Activated naive CD8-positive, alpha-beta T cell treated with anti-CD3 and anti-CD28 coated beads, Interleukin-2, amount 50 U/mL, for 16 hours (primary cell): ENCODE data around the gene DXO.

ENCODE experiments used
- DNase-seq: peaks from one replicate; pipeline ENCODE4 v3.0.0-alpha.2; 2020; ENCODE audit warnings: low read depth, low spot score

Gene DXO

DNA sequence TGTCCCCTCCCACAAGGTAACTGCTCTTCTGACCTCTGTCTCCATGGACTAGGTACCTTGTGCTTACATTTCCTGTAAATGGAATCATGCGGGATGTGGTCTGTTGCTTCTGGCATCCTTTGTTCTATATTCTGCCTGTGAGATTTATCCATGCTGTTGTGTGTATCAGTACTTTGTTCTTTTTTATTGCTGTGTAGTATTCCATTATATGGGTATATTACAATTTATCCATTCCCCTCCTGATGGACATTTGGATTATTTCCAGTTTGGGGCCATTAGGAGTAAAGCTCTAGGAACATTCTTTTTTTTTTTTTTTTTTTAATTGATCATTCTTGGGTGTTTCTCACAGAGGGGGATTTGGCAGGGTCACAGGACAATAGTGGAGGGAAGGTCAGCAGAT lies 41.0 kb downstream of the DXO start:
- DNase-seq: no peak

DNA sequence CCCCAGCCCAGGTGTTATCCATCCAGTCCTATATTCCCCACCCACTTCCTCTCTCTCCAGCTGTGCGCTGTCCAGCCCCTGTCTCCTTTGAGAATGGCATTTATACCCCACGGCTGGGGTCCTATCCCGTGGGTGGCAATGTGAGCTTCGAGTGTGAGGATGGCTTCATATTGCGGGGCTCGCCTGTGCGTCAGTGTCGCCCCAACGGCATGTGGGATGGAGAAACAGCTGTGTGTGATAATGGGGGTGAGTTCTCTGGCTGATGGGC lies 43.3 kb downstream of the DXO start:
- no peak for DNase-seq

DNA sequence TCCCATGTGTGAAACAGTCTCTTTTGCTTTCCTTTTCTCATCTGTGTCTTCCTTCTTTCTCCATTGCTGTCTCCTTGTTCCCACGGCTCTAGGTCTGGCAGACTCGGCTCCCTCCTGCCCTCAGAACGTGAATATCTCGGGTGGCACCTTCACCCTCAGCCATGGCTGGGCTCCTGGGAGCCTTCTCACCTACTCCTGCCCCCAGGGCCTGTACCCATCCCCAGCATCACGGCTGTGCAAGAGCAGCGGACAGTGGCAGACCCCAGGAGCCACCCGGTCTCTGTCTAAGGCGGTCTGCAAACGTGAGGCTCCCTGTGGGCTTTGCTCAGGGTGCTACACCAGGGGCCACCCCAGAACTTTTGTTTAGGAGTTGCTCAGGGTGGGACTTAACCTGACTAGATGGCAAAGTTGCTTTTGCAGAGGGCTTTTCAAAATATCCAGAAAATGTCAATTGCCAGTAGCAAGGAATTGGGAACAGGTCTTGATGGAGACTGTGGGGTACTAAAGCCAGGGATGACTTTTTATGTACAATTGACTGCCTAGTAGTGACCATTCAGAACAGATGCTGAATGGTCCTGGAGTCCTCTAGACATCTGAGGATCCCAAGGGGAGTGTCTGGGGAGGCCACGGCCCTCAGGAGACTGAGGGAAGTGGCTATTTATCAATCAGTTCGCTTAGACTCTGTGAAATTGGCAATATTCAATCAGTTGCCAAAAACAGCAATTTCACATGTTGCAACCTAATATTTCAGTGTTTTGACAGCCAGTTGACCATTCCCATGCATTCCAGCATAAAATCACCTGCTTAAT lies 43.9 kb downstream of the DXO start:
- DNase-seq: no peak

DNA sequence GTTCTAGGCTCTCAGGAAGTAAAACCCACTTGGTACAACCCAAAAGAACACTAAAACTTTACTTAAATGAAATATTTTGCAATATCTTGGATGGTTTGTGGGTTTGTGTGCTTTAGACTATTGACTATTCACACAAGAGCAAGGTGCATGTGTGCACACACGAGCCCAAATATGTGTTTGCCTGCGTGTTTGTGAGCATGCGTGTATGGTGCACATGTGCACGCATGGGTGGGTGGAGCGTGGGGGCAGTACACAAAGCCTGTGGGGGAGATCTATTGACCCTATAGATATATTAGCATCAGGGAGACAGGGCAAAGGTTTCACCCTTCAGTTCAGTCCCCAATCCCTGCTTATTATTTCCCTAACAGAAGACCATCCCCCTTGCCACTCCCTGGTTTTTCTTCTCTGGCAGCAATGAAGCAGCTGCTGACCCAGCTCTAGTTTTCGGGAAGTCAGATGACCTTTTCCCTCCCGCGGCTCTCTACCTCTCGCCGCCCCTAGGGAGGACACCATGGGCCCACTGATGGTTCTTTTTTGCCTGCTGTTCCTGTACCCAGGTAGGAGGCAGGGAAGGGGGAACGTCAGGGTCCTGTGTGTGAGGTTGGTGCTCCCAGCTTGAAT lies 44.6 kb downstream of the DXO start, which contains the start of gene C2:
Gene C2 (plus strand): TSS at position 476 of the 621 bp plus-strand sequence. CDS start 36 bp downstream, at position 512.
- DNase-seq: no peak

DNA sequence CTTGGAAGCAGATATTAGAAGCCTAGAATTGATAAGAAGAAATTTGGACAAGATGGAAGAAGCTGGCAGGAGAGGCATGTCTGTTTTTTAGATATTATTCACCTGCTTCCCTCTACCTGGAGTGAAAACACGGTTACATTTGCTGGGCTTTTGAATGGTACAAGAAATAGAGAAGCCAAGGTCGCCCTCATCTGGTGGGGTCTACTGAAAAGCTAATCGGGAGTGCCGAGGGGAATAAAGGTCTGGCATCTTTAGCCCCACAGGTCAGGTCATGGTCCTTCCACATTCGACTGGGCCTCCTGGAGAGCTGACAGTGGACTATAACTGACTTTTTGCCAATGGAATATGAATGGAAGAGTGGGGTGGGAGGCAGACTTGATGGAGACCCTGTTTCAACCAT lies 49.0 kb downstream of the DXO start:
- DNase-seq: no peak

DNA sequence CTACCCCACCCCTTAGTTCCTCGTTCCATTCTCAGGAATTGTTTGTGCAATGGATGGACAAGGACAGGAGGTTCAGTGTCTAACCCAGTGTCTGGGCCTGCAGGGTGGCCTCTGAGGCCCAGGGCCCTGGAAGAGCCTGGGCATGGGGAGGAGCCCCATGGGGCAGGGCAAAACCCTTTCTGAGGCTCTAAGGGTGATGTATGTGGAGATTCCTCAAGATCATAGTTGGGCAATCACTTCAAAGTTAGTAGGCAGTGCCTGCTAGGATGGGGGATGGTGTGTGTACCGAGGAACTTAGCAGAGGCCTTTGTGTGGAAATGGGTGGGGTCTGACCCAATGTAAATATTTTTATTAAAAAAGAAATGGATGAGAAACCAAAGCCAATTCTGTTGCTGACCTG lies 51.1 kb downstream of the DXO start:
- no peak for DNase-seq
